T-helper 22 cell (primary cell): Measurements from ENCODE around the gene OLIG2.

Source experiments
- DNase-seq: peaks from one replicate; pipeline ENCODE4 v3.0.0-alpha.2; 2020; ENCODE audit warnings: low read depth

OLIG2 gene

GRCh38 chr21:33019885-33020557, 5.7 kb upstream of the OLIG2 start:
- DNase-seq: no peak

GRCh38 chr21:33020558-33021100, 5.1 kb upstream of the OLIG2 start:
- no peak for DNase-seq

- no peak for DNase-seq
These were observed 4.6 kb upstream of the OLIG2 start for GRCh38 chr21:33021150-33021549.

DNA sequence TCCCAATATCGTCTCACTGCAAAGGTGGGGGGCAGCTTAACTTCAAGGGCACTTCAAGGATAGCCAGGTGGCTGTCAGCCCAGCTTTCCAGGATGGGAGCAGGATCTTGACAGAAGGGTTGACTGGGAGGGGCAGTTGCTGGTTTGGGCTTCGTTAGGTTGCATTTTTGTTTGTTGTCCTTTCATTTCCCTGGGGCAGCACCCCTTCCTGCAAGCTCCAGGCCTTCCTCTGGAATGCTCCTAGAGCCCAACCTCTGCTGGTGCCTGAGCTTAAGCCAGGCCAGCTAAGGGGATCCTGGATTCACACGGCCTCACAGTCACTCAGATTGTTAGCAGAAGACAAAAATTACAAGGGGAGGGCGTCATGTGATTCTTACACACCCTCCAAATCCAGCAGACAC, 4.1 kb upstream of the OLIG2 start:
- DNase-seq: no peak

- DNase-seq: no peak
These were observed 3.3 kb upstream of the OLIG2 start for GRCh38 chr21:33022489-33022827.

DNA sequence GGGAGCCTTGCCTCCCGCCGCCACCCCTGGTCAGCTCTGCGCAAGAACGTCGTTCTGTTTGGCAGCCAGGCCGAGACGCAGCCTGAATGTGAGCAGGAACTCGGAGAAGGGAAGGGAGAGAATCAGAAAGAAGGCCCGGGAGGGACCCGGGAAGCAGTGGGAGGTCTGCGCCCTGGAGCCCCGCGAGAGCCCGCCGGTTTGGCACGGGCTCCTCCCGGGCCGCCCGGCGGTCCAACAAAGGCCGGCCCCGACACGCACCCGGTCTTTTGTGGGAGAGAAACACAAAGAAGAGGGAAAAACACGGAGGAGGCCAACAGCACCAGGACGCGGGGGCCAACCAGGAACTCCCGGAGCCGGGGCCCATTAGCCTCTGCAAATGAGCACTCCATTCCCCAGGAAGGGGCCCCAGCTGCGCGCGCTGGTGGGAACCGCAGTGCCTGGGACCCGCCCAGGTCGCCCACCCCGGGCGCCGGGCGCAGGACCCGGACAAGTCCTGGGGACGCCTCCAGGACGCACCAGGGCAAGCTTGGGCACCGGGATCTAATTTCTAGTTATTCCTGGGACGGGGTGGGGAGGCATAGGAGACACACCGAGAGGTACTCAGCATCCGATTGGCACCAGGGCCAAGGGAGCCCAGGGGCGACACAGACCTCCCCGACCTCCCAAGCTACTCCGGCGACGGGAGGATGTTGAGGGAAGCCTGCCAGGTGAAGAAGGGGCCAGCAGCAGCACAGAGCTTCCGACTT, 2.7 kb upstream of the OLIG2 start:
- no peak for DNase-seq

- no peak for DNase-seq
These were observed 2.0 kb upstream of the OLIG2 start for GRCh38 chr21:33023574-33024200.

DNA sequence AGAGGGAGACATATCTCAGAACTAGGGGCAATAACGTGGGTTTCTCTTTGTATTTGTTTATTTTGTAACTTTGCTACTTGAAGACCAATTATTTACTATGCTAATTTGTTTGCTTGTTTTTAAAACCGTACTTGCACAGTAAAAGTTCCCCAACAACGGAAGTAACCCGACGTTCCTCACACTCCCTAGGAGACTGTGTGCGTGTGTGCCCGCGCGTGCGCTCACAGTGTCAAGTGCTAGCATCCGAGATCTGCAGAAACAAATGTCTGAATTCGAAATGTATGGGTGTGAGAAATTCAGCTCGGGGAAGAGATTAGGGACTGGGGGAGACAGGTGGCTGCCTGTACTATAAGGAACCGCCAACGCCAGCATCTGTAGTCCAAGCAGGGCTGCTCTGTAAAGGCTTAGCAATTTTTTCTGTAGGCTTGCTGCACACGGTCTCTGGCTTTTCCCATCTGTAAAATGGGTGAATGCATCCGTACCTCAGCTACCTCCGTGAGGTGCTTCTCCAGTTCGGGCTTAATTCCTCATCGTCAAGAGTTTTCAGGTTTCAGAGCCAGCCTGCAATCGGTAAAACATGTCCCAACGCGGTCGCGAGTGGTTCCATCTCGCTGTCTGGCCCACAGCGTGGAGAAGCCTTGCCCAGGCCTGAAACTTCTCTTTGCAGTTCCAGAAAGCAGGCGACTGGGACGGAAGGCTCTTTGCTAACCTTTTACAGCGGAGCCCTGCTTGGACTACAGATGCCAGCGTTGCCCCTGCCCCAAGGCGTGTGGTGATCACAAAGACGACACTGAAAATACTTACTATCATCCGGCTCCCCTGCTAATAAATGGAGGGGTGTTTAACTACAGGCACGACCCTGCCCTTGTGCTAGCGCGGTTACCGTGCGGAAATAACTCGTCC, 1.3 kb upstream of the OLIG2 start:
- no peak for DNase-seq

DNA sequence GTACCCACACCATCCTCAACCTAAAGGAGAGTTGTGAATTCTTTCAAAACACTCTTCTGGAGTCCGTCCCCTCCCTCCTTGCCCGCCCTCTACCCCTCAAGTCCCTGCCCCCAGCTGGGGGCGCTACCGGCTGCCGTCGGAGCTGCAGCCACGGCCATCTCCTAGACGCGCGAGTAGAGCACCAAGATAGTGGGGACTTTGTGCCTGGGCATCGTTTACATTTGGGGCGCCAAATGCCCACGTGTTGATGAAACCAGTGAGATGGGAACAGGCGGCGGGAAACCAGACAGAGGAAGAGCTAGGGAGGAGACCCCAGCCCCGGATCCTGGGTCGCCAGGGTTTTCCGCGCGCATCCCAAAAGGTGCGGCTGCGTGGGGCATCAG, 638 bp upstream of the OLIG2 start:
- DNase-seq: no peak

DNA sequence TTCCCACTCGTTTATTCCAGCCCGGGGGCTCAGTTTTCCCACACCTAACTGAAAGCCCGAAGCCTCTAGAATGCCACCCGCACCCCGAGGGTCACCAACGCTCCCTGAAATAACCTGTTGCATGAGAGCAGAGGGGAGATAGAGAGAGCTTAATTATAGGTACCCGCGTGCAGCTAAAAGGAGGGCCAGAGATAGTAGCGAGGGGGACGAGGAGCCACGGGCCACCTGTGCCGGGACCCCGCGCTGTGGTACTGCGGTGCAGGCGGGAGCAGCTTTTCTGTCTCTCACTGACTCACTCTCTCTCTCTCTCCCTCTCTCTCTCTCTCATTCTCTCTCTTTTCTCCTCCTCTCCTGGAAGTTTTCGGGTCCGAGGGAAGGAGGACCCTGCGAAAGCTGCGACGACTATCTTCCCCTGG, 716 bp downstream of the OLIG2 start:
- DNase-seq: no peak

GRCh38 chr21:33026878-33027400, 1.2 kb downstream of the OLIG2 start:
- DNase-seq: no peak

DNA sequence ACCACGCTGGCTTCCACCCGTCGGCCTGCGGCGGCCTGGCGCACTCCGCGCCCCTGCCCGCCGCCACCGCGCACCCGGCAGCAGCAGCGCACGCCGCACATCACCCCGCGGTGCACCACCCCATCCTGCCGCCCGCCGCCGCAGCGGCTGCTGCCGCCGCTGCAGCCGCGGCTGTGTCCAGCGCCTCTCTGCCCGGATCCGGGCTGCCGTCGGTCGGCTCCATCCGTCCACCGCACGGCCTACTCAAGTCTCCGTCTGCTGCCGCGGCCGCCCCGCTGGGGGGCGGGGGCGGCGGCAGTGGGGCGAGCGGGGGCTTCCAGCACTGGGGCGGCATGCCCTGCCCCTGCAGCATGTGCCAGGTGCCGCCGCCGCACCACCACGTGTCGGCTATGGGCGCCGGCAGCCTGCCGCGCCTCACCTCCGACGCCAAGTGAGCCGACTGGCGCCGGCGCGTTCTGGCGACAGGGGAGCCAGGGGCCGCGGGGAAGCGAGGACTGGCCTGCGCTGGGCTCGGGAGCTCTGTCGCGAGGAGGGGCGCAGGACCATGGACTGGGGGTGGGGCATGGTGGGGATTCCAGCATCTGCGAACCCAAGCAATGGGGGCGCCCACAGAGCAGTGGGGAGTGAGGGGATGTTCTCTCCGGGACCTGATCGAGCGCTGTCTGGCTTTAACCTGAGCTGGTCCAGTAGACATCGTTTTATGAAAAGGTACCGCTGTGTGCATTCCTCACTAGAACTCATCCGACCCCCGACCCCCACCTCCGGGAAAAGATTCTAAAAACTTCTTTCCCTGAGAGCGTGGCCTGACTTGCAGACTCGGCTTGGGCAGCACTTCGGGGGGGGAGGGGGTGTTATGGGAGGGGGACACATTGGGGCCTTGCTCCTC, 1.9 kb downstream of the OLIG2 start:
- DNase-seq: no peak

DNA sequence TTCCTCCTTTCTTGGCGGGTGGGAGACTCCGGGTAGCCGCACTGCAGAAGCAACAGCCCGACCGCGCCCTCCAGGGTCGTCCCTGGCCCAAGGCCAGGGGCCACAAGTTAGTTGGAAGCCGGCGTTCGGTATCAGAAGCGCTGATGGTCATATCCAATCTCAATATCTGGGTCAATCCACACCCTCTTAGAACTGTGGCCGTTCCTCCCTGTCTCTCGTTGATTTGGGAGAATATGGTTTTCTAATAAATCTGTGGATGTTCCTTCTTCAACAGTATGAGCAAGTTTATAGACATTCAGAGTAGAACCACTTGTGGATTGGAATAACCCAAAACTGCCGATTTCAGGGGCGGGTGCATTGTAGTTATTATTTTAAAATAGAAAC, 2.5 kb downstream of the OLIG2 start:
- DNase-seq: no peak

DNA sequence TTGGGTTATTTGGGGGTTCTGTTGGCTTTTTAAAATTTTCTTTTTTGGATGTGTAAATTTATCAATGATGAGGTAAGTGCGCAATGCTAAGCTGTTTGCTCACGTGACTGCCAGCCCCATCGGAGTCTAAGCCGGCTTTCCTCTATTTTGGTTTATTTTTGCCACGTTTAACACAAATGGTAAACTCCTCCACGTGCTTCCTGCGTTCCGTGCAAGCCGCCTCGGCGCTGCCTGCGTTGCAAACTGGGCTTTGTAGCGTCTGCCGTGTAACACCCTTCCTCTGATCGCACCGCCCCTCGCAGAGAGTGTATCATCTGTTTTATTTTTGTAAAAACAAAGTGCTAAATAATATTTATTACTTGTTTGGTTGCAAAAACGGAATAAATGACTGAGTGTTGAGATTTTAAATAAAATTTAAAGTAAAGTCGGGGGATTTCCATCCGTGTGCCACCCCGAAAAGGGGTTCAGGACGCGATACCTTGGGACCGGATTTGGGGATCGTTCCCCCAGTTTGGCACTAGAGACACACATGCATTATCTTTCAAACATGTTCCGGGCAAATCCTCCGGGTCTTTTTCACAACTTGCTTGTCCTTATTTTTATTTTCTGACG, 3.1 kb downstream of the OLIG2 start:
- DNase-seq: no peak

GRCh38 chr21:33029385-33029921, 3.7 kb downstream of the OLIG2 start:
- no peak for DNase-seq

DNA sequence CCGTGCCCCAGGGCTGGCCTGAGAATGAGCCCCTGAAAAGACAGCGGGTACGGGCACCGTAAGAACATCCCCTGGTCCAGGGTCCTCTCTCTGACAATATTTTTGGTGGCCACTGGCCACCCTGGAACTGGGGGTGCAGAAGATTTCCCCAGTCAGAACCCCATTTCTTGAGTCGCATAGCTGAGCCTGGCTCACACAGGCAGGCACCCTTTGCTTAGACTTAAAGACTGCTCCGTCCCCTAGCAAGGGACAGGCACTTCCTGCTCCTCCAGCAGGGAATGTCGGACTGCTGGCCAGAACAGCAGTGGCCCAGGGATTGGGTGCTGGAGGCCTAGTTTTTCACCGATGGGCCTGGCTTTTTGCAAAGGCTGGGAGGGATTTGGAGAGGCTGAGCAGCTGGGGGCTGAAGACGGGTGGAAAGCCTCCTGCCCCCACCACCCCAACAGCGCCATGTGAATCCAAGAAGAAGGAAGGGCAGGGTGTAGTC, 4.3 kb downstream of the OLIG2 start:
- no peak for DNase-seq

DNA sequence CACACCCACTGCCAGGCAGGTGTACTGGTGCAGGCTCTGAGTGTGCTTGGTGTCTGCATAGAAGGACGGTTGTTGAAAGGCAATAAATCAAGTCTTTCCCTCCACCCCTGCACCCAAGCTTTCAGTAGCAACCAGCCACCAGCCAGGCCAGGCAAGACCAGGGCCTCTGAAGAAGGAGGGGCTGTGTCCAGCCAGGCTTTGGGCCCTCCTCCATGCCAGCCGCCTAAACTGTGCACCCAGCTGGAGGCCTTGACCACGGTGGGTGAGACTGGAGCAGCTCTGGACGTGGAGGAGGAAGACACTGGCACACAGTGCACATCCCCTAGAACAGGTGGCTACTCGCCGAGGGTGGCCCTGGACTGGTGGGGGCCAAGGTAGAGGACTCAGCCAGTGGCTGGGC, 4.9 kb downstream of the OLIG2 start:
- DNase-seq: no peak

DNA sequence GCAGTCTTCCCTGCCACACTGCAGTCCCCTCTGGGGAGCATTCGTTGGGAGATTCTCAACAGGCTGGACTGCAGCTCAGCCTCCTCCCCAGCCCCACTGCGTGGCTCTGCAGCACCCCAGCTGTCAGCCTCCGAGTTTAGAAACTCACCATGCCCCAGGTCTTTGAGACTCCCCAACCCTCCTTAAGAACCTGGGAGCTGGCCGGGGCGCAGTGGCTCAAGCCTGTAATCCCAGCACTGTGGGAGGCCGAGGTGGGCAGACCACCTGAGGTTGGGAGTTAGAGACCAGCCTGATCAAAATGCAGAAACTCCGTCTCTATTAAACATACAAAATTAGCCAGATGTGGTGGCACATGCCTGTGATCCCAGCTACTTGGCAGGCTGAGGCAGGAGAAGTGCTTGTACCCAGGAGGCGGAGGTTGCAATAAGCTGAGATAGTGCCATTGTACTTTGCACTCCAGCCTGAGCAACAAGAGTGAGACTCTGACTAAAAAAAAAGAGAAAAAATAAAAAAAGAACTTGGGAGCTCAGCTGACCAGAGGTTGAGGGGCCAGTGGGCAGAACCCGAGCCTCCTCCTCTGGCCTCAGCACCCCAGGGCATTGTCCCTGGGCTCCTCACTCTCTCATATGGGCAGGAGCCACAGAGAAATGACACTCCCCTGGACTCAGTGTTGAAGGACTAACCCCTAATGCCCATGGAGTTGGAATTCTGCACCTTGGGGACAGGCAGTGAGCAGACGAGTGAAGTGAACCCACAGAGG, 5.6 kb downstream of the OLIG2 start:
- DNase-seq: no peak

DNA sequence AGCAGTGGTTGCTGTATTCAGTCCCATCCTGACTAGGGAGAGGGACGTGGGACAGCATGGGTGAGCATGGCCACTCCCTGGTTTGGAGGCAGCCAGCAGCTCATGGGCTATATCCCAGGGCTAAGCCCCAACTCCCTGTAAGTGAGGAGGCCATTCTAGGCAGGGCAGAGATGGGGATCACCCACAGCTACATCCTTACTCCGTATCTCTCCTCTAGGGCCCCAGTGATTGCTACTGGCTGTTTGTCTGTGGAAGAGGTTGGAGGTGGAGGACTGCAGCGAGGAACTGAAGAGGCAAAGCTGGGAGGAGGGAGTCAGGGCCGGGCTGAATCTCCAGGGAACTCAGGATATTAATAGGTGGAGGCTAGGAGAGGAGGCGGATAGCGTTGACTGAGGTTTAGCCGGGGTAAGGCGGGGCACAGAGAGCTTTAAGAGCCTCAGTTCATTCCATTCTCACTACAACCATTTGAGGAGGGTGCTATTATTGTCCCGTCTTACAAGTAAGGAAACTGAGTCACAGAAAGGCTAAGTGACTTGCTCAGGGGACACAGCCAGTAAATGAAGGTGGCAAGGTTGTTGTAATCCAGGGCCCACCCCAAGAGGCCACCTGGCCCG, 6.8 kb downstream of the OLIG2 start:
- no peak for DNase-seq
